Activated naive CD4-positive, alpha-beta T cell treated with anti-CD3 and anti-CD28 coated beads, Interleukin-2, amount 50 U/mL, for 24 hours (primary cell): ENCODE measurements around the gene SNX10.

Experiments
- H3K27ac Mint-ChIP-seq: one replicate; pipeline ENCODE4 v1.8.0; 2021; ENCODE audit warnings: mild to moderate bottlenecking, mixed read lengths
- H3K27me3 Mint-ChIP-seq: one replicate; pipeline ENCODE4 v1.8.0; 2021; ENCODE audit warnings: mixed read lengths
- H3K36me3 Mint-ChIP-seq: one replicate; pipeline ENCODE4 v1.8.0; 2021; ENCODE audit warnings: mixed read lengths
- H3K4me1 Mint-ChIP-seq: one replicate; pipeline ENCODE4 v1.8.0; 2021; ENCODE audit warnings: mixed read lengths
- H3K4me3 Mint-ChIP-seq: one replicate; pipeline ENCODE4 v1.8.0; 2021; ENCODE audit warnings: mild to moderate bottlenecking, mixed read lengths
- H3K9me3 Mint-ChIP-seq: one replicate; pipeline ENCODE4 v1.8.0; 2021; ENCODE audit warnings: mixed read lengths

SNX10 gene

GRCh38 chr7:26318921-26319320 lies 27.3 kb downstream of the SNX10 start:
- Mint-ChIP-seq H3K27ac (no peak overlapping the region), H3K9me3 (no peaks in the 10 kb centered on the region), H3K4me1 (no peaks in the 10 kb centered on the region), H3K36me3 (no peaks in the 10 kb centered on the region), H3K4me3 (no peak overlapping the region), H3K27me3 (no peaks in the 10 kb centered on the region)

- Mint-ChIP-seq H3K4me3 (no peak overlapping the region), H3K9me3 (no peaks in the 10 kb centered on the region), H3K27ac (no peak overlapping the region), H3K27me3 (no peaks in the 10 kb centered on the region), H3K4me1 (no peaks in the 10 kb centered on the region), H3K36me3 (no peaks in the 10 kb centered on the region)
Measured at GRCh38 chr7:26319636-26320035, 28.0 kb downstream of the SNX10 start.

- H3K4me1 Mint-ChIP-seq: no peaks in the 10 kb centered on the region
- H3K36me3 Mint-ChIP-seq: no peaks in the 10 kb centered on the region
- H3K4me3 Mint-ChIP-seq: no peak overlapping the region
- H3K27me3 Mint-ChIP-seq: no peaks in the 10 kb centered on the region
- no peaks in the 10 kb centered on the region for H3K9me3 Mint-ChIP-seq
- H3K27ac Mint-ChIP-seq: no peak overlapping the region
Measured at GRCh38 chr7:26320878-26321277, 29.2 kb downstream of the SNX10 start.

- Mint-ChIP-seq H3K4me1 (no peaks in the 10 kb centered on the region), H3K9me3 (no peaks in the 10 kb centered on the region), H3K27me3 (no peaks in the 10 kb centered on the region), H3K27ac (no peak overlapping the region), H3K4me3 (no peak overlapping the region), H3K36me3 (no peaks in the 10 kb centered on the region)
Measured at GRCh38 chr7:26321435-26321834, 29.8 kb downstream of the SNX10 start.

- Mint-ChIP-seq H3K4me3 (no peak overlapping the region), H3K27ac (no peak overlapping the region), H3K4me1 (no peaks in the 10 kb centered on the region), H3K36me3 (peaks cover 2% of the 10 kb centered on the region), H3K9me3 (no peaks in the 10 kb centered on the region), H3K27me3 (no peaks in the 10 kb centered on the region)
Measured at GRCh38 chr7:26326211-26326610, 34.5 kb downstream of the SNX10 start.

- Mint-ChIP-seq H3K36me3 (peaks cover 4% of the 10 kb centered on the region), H3K4me3 (no peak overlapping the region), H3K27ac (no peak overlapping the region), H3K9me3 (no peaks in the 10 kb centered on the region), H3K27me3 (no peaks in the 10 kb centered on the region), H3K4me1 (peaks cover 9% of the 10 kb centered on the region)
Measured at GRCh38 chr7:26328498-26329390, 37.1 kb downstream of the SNX10 start.

- Mint-ChIP-seq H3K27ac (no peak overlapping the region), H3K4me3 (no peak overlapping the region), H3K4me1 (peaks cover 16% of the 10 kb centered on the region), H3K36me3 (peaks cover 4% of the 10 kb centered on the region), H3K9me3 (no peaks in the 10 kb centered on the region), H3K27me3 (no peaks in the 10 kb centered on the region)
Measured at GRCh38 chr7:26329520-26330255, 38.0 kb downstream of the SNX10 start.

GRCh38 chr7:26331113-26331512 lies 39.5 kb downstream of the SNX10 start:
- Mint-ChIP-seq H3K27ac (no peak overlapping the region), H3K36me3 (peaks cover 4% of the 10 kb centered on the region), H3K4me1 (peaks cover 24% of the 10 kb centered on the region), H3K4me3 (no peak overlapping the region), H3K9me3 (no peaks in the 10 kb centered on the region), H3K27me3 (no peaks in the 10 kb centered on the region)

- no peak overlapping the region for H3K27ac Mint-ChIP-seq
- H3K4me1 Mint-ChIP-seq: peaks cover 24% of the 10 kb centered on the region
- H3K36me3 Mint-ChIP-seq: peaks cover 4% of the 10 kb centered on the region
- H3K4me3 Mint-ChIP-seq: no peak overlapping the region
- H3K27me3 Mint-ChIP-seq: no peaks in the 10 kb centered on the region
- no peaks in the 10 kb centered on the region for H3K9me3 Mint-ChIP-seq
Measured at GRCh38 chr7:26331789-26332188, 40.1 kb downstream of the SNX10 start.

- Mint-ChIP-seq H3K4me3 (no peak overlapping the region), H3K4me1 (peaks cover 24% of the 10 kb centered on the region), H3K9me3 (no peaks in the 10 kb centered on the region), H3K36me3 (peaks cover 4% of the 10 kb centered on the region), H3K27ac (no peak overlapping the region), H3K27me3 (no peaks in the 10 kb centered on the region)
Measured at GRCh38 chr7:26332698-26333097, 41.0 kb downstream of the SNX10 start.

- Mint-ChIP-seq H3K4me3 (no peak overlapping the region), H3K9me3 (no peaks in the 10 kb centered on the region), H3K36me3 (peaks cover 4% of the 10 kb centered on the region), H3K4me1 (peaks cover 24% of the 10 kb centered on the region), H3K27me3 (no peaks in the 10 kb centered on the region), H3K27ac (no peak overlapping the region)
Measured at GRCh38 chr7:26334166-26334859, 42.7 kb downstream of the SNX10 start.

- no peaks in the 10 kb centered on the region for H3K27me3 Mint-ChIP-seq
- no peaks in the 10 kb centered on the region for H3K9me3 Mint-ChIP-seq
- H3K36me3 Mint-ChIP-seq: no peaks in the 10 kb centered on the region
- no peak overlapping the region for H3K4me3 Mint-ChIP-seq
- H3K4me1 Mint-ChIP-seq: peaks cover 24% of the 10 kb centered on the region
- H3K27ac Mint-ChIP-seq: no peak overlapping the region
Measured at GRCh38 chr7:26337232-26337865, 45.7 kb downstream of the SNX10 start.

- H3K4me3 Mint-ChIP-seq: no peak overlapping the region
- no peak overlapping the region for H3K27ac Mint-ChIP-seq
- H3K36me3 Mint-ChIP-seq: peaks cover 1% of the 10 kb centered on the region
- no peaks in the 10 kb centered on the region for H3K27me3 Mint-ChIP-seq
- no peaks in the 10 kb centered on the region for H3K9me3 Mint-ChIP-seq
- no peaks in the 10 kb centered on the region for H3K4me1 Mint-ChIP-seq
Measured at GRCh38 chr7:26340476-26341018, 48.9 kb downstream of the SNX10 start.

- no peaks in the 10 kb centered on the region for H3K27me3 Mint-ChIP-seq
- H3K9me3 Mint-ChIP-seq: no peaks in the 10 kb centered on the region
- H3K4me3 Mint-ChIP-seq: no peak overlapping the region
- H3K36me3 Mint-ChIP-seq: peaks cover 3% of the 10 kb centered on the region
- H3K4me1 Mint-ChIP-seq: no peaks in the 10 kb centered on the region
- no peak overlapping the region for H3K27ac Mint-ChIP-seq
Measured at GRCh38 chr7:26343320-26343832, 51.7 kb downstream of the SNX10 start.

GRCh38 chr7:26343837-26344236 lies 52.2 kb downstream of the SNX10 start:
- H3K9me3 Mint-ChIP-seq: no peaks in the 10 kb centered on the region
- H3K4me3 Mint-ChIP-seq: no peak overlapping the region
- no peaks in the 10 kb centered on the region for H3K27me3 Mint-ChIP-seq
- H3K36me3 Mint-ChIP-seq: peaks cover 6% of the 10 kb centered on the region
- H3K4me1 Mint-ChIP-seq: no peaks in the 10 kb centered on the region
- no peak overlapping the region for H3K27ac Mint-ChIP-seq
